Measurements from ENCODE around the gene AKAP10. TPM values are rescaled to one million over a fixed set of nuclear protein-coding genes. Genes with fewer than 3 reads are reported as not detected.

AKAP10 gene
- total RNA-seq, 1 experiment from 2014 or later = 20.2 TPM

- Histone ChIP-seq H3K56ac (ENCODE audit: insufficient read length, low read depth, low read length) (no peak overlapping the region), H2BK15ac (ENCODE audit: low read depth, low read length) (no peak overlapping the region), H3T11ph (ENCODE audit: low read length) (no peak overlapping the region), H3K79me1 (ENCODE audit: insufficient read depth, low read depth, low read length, poor library complexity, severe bottlenecking) (no peaks in the 10 kb centered on the region), H4K91ac (ENCODE audit: insufficient read length, low read depth, low read length) (no peak overlapping the region), H3K4ac (ENCODE audit: low read depth, low read length) (no peak overlapping the region), H3K4me2 (ENCODE audit: insufficient read depth, insufficient read length, low read length) (no peak overlapping the region), H4K20me1 (ENCODE audit: control insufficient read depth, insufficient read depth, insufficient read length) (no peaks in the 10 kb centered on the region), H2BK5ac (ENCODE audit: insufficient read length, low read length) (no peak overlapping the region), H3K27ac (ENCODE audit: insufficient read length, low read depth, low read length) (no peak overlapping the region), H3K9me3 (ENCODE audit: control insufficient read depth, low read depth, low read length) (no peaks in the 10 kb centered on the region), H2BK120ac (ENCODE audit: low read depth, low read length, poor library complexity, severe bottlenecking) (no peak overlapping the region), H2AFZ (ENCODE audit: low read length) (no peak overlapping the region), H2BK20ac (ENCODE audit: low read depth, low read length, poor library complexity, severe bottlenecking) (no peak overlapping the region), H2BK12ac (ENCODE audit: insufficient read length, low read depth, low read length) (no peak overlapping the region), H3K23ac (ENCODE audit: insufficient read length, low read depth, low read length) (no peak overlapping the region), H2AK5ac (ENCODE audit: insufficient read length, low read length) (no peak overlapping the region), H3K79me2 (ENCODE audit: insufficient read depth, low read length) (no peaks in the 10 kb centered on the region), H3K9ac (ENCODE audit: extremely low read depth, insufficient read length, low read length) (no peak overlapping the region), H4K8ac (replicated peaks; ENCODE audit: insufficient read length, low read depth, low read length) (no peak overlapping the region), H3K18ac (ENCODE audit: insufficient read length, low read depth, low read length) (no peak overlapping the region), H3K27me3 (ENCODE audit: insufficient read depth, low read length) (no peaks in the 10 kb centered on the region), H3K23me2 (ENCODE audit: insufficient read length, low read depth, low read length, poor library complexity, severe bottlenecking) (no peaks in the 10 kb centered on the region), H3K14ac (ENCODE audit: insufficient read depth, low read length) (no peak overlapping the region), H3K4me1 (ENCODE audit: insufficient read depth, low read length) (no peaks in the 10 kb centered on the region; the same call in 1 of the 2 replicates), H4K5ac (ENCODE audit: insufficient read length, low read depth, low read length) (no peak overlapping the region)
- H3K36me3 Mint-ChIP-seq (ENCODE audit: insufficient read depth in 1 of 3, low read depth in 3 of 3) = peaks cover 27 to 68% (median 57%) of the 10 kb centered on the region in 3 experiments; a peak in 6 of 7 replicates
- H3K4me1 Mint-ChIP-seq = peaks cover 10 to 11% of the 10 kb centered on the region in 2 experiments
- WGBS (ENCODE audit: extremely low coverage, insufficient read length, low lambda C conversion rate) = 100% methylated on average over 1 of the region's 6 CpGs
- H3K4me3 Mint-ChIP-seq = no peak overlapping the region
- H3K27me3 Mint-ChIP-seq (ENCODE audit: low read depth) = no peaks in the 10 kb centered on the region
- no peak for DNase-seq
- no peak overlapping the region for H3K27ac Mint-ChIP-seq
- no peak for TF ChIP-seq CTCF (conservative IDR thresholded peaks at IDR 0.05)
- no peaks in the 10 kb centered on the region for H3K9me3 Mint-ChIP-seq
Measured at GRCh38 chr17:19909139-19909538, 68.5 kb downstream of the AKAP10 start.
